DMS153 treated with DMSO at 0.1 percent for 48 hours (cell line): ENCODE results near the gene MAPK7.

ENCODE experiments used
- DNase-seq: peaks from one replicate; lab custom pipeline; 2025; ENCODE audit not compliant: unreplicated experiment; lab: John Stamatoyannopoulos, UW

The MAPK7 gene

GRCh38 chr17:19377602-19378415 lies 489 bp upstream of the MAPK7 start:
- peak; percentile 84 for DNase-seq

DNA sequence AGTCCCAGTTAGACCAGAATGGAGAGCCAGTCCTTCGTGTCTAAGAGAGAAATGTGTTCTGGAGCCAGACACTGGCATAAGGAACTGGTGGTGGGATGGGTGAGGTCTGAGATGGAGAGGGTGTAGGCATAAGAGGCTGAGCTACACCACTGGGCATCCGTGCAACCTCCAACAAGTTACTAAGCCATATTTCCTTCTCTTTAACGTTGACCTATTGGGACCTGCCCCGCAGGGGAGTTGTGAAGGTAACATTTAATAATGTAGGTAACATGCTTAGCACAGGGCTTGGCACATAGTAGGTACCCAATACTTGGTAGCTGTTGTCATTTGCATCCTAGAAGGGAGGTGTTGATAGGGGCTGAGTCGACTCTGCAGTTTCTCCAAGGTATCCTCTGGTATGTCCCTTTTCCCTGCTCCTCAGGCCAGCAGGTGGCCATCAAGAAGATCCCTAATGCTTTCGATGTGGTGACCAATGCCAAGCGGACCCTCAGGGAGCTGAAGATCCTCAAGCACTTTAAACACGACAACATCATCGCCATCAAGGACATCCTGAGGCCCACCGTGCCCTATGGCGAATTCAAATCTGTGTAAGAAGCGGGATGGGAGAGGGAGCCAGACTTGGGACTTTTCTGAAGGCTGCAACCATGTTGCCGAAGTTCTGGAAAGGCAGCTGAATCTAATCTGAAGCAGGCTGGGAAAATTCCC lies 1.2 kb downstream of the MAPK7 start:
- no peak for DNase-seq

GRCh38 chr17:19380481-19381301 lies 2.4 kb downstream of the MAPK7 start:
- DNase-seq = no peak

DNA sequence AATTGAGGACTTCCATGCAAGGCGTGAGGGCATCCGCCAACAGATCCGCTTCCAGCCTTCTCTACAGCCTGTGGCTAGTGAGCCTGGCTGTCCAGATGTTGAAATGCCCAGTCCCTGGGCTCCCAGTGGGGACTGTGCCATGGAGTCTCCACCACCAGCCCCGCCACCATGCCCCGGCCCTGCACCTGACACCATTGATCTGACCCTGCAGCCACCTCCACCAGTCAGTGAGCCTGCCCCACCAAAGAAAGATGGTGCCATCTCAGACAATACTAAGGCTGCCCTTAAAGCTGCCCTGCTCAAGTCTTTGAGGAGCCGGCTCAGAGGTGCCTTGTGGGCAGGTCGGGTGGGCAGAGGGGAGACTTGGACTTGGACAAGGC lies 3.1 kb downstream of the MAPK7 start:
- DNase-seq = no peak

DNA sequence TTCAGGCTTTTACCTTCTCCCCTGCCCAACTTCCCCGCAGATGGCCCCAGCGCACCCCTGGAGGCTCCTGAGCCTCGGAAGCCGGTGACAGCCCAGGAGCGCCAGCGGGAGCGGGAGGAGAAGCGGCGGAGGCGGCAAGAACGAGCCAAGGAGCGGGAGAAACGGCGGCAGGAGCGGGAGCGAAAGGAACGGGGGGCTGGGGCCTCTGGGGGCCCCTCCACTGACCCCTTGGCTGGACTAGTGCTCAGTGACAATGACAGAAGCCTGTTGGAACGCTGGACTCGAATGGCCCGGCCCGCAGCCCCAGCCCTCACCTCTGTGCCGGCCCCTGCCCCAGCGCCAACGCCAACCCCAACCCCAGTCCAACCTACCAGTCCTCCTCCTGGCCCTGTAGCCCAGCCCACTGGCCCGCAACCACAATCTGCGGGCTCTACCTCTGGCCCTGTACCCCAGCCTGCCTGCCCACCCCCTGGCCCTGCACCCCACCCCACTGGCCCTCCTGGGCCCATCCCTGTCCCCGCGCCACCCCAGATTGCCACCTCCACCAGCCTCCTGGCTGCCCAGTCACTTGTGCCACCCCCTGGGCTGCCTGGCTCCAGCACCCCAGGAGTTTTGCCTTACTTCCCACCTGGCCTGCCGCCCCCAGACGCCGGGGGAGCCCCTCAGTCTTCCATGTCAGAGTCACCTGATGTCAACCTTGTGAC lies 3.6 kb downstream of the MAPK7 start:
- DNase-seq = no peak

GRCh38 chr17:19382531-19383444 lies 4.5 kb downstream of the MAPK7 start:
- no peak for DNase-seq

- no peak for DNase-seq
These were observed 5.6 kb downstream of the MAPK7 start for GRCh38 chr17:19383681-19384470.

GRCh38 chr17:19384723-19385391 lies 6.6 kb downstream of the MAPK7 start:
- no peak for DNase-seq

DNA sequence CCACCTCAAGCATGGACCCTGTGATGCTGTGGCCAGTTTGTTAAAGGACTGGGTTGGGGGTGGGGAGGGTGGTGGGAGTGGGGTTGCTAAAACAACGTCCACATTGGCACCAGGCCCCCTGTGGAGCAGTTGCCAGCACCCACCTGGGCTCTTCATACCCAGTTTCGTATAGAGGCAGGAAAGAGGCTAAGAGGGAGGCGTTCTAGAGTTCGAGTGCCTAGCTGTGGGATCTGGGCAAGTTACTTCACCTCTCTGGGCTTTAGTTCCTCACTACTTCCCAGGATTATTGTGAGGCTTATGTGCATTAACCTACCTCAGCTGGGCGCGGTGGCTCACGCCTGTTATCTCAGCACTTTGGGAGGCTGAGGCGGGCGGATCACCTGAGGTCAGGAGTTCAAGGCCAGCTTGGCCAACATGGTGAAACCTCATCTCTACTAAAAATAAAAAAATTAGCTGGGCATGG lies 7.3 kb downstream of the MAPK7 start:
- DNase-seq = no peak

DNA sequence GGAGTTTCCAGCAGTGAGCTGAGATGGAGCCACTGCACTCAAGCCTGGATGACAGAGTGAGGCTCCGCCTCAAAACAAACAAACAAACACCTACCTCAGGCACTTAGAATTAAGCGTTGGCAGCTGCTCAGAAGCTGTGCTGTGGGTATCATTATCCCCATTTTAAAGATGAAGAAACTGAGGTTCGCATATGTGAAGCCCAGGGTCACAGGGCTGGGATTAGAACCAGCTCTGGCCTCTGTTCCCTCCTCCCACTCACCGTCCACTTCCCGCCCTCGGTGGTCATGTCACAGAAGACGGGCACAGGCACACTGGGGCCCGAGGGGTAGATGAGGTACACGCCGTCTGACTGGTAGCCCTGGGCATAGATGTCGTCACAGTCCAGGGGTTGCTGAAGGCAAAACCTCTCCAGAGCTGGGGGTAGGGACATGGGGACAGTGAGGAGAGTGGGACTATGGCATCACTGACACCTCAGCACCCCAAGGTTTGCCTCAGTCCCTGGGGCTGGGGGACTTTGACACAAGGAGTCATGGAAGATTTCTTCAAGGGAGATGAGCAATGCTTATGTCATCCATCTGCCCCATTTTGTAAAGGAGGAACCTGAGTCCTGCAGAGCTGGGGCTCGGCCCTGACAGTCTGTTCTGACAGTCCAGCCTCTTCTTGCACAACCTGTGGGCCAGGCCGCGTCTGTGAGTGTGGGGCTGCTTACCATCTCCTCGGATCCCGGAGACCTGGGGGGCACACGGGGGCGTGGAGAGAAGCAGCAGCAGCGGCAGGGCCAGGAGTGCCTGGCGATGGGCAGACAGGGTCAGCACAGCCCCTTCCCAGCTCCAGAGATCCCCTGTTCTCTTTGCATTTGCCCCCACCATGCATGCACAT lies 8.0 kb downstream of the MAPK7 start:
- DNase-seq = no peak

DNA sequence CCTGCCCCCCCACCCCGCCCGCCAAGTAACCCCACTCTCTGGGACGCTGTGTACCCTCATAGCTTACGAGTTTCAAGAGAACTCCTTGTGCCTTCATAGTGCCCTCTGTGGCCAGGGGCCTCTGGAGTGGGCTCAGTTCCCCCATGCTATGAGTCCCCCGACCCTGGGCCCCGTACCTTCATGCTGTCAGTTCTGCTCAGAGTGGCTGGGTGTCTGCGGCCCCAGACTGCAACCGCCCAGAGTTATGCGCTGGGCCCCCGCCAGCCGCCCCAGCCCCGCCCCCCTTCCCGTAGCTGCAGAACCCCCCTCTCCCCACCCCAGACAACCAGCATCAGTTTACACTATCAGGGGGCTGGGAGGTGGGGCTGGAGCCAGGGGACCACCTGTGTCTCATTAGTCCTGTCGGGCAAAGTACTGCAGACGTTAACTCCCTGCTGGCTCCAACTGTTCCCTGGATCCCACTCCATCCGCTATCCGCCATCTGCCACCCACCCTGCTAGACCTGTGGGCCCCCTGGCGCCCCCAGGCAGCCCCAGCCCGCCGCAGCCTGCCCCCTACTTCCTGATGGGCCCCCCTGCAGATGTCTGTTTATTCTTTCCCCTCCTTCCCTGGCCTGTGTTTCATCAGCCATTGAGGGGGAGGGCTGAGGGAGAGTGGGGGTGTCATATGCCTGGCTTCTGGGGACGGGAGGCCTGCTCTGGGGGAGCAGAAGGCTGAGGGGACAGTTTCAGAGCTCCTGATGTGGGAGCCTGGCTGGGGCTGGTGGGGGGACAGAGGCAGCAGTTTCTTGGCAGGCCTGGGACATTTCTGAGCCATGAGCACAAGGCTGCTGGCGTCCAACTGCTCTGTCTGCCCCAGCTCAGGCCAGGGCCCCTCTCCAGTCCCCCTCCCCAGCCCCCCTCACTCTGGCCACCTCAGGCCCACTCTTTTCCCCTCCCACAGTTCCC lies 8.9 kb downstream of the MAPK7 start, which contains the start of gene MFAP4:
MFAP4 (minus strand) TSS at position 217 of the 947 bp plus-strand sequence; CDS start at position 182, 35 bp downstream.
- DNase-seq = no peak

- DNase-seq = no peak
These were observed 9.7 kb downstream of the MAPK7 start for GRCh38 chr17:19387921-19388521.

- DNase-seq = no peak
These were observed 10.8 kb downstream of the MAPK7 start for GRCh38 chr17:19388791-19389785.

- DNase-seq = no peak
These were observed 12.7 kb downstream of the MAPK7 start for GRCh38 chr17:19390951-19391350.

GRCh38 chr17:19391432-19391831 lies 13.1 kb downstream of the MAPK7 start:
- DNase-seq = no peak
